ENCODE results near the gene CCDC180. TPM values are rescaled to one million over a fixed set of nuclear protein-coding genes. Genes with fewer than 3 reads are reported as not detected.
A peak's percentile ranks its signal among the peaks of the same experiment; 100 is the strongest.
"Not testable (repeated sequence)": the region's sequence is repeated elsewhere in the genome, so short reads cannot be mapped to it uniquely, and the experiment has no call there.

CCDC180 gene
- total and polyA plus RNA-seq, 3 experiments from 2014 or later: 0.38 to 3.2 (median 1.6) TPM

DNA sequence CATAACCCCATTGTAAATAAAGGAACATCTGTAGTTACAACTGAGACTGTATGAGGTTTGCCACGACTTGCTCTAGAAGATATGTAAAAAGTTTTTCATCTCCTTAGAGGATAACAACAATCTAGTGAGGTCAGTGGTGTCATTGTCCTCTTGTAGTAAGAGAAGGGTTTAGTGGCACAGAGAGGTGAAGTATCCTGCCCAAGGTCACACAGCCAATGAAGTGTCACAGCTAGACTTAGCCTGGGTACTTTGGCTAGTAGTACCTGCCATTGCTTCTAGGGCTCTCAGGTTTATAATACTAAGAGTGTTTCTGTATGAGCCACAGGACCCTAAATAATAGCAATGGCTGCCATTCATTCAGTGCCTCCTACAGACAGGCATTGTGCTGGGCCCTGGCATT is 13.8 kb downstream of the CCDC180 start:
- CTCF ChIA-PET: no interaction called here
- H3K4me1 ChIP-seq (ENCODE audit: insufficient read depth, low read length): no peaks in the 10 kb centered on the region
- POLR2A ChIA-PET: no interaction called here
- Mint-ChIP-seq H3K27ac (no peak overlapping the region), H3K27me3 (no peaks in the 10 kb centered on the region), H3K36me3 (peaks cover 0 to 87% (median 25%) of the 10 kb centered on the region in 3 donors), H3K9me3 (no peaks in the 10 kb centered on the region), H3K4me1 (peaks cover 5 to 12% (median 10%) of the 10 kb centered on the region in 3 donors), H3K4me3 (no peak overlapping the region)
- DNase-seq: no peak
- peaks cover 3% of the 10 kb centered on the region for H3K36me3 ChIP-seq (ENCODE audit: insufficient read depth, low read length)
- no peaks in the 10 kb centered on the region for H3K27me3 ChIP-seq (ENCODE audit: insufficient read depth, low read length, poor library complexity, severe bottlenecking)
- no peak overlapping the region for H3K4me3 ChIP-seq (ENCODE audit: low read length)
- H3K9me3 ChIP-seq (ENCODE audit: low read length): no peaks in the 10 kb centered on the region
- H3K27ac ChIP-seq (ENCODE audit: low read depth, low read length): no peak overlapping the region

DNA sequence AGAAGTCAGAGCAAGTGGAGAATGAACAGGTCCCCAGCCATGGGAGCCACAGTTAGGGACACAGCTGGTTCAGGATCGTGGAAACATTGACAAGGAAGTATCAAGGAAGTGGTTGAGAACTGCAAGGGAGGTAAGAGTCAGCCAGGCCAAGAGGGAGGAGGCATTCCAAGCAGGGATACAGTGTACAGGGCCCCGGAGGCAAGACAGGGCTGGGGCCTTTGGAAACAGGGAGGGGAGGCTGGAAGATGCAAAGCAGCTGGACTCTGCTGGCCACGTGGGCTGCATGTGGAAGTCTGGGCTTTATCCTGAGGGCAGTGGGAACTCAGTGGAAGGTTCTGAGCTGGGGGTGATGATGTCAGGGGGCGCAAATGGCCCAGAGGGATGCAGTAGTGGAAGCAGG is 14.2 kb downstream of the CCDC180 start:
- CTCF ChIA-PET: no interaction called here
- no peak overlapping the region for H3K4me3 Mint-ChIP-seq
- no peak overlapping the region for H3K4me3 ChIP-seq (ENCODE audit: low read length)
- H3K36me3 ChIP-seq (ENCODE audit: insufficient read depth, low read length): peaks cover 3% of the 10 kb centered on the region
- peak overlapping the region in 1 of 8 donors; percentile 15 for H3K27ac Mint-ChIP-seq
- no peak overlapping the region for H3K27ac ChIP-seq (ENCODE audit: low read depth, low read length)
- POLR2A ChIA-PET: no interaction called here
- no peaks in the 10 kb centered on the region for H3K27me3 Mint-ChIP-seq
- H3K9me3 ChIP-seq (ENCODE audit: low read length): no peaks in the 10 kb centered on the region
- DNase-seq: no peak
- peaks cover 5 to 12% (median 10%) of the 10 kb centered on the region in 3 donors for H3K4me1 Mint-ChIP-seq
- peaks cover 0 to 87% (median 25%) of the 10 kb centered on the region in 3 donors for H3K36me3 Mint-ChIP-seq
- no peaks in the 10 kb centered on the region for H3K27me3 ChIP-seq (ENCODE audit: insufficient read depth, low read length, poor library complexity, severe bottlenecking)
- no peaks in the 10 kb centered on the region for H3K9me3 Mint-ChIP-seq
- H3K4me1 ChIP-seq (ENCODE audit: insufficient read depth, low read length): no peaks in the 10 kb centered on the region

DNA sequence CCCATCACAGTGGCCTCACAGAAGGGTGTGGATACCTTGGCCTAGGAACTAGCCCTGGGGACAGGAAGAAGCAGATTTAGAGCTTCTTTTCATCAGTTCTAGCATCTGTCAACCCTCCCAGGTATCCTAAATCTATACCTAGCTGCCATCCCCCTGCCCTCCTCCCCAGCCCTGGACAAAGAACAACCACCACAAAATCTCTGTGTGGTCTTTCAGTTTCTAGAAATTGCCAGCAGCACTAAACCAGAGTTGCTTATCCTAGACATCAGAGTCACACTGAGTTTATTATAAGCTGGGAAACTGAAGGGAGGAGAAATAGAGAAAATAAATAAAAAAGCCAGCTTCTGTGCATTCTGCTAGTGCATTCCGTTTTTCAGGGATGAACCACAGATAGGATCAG is 14.6 kb downstream of the CCDC180 start:
- Mint-ChIP-seq H3K36me3 (peaks cover 0 to 84% (median 25%) of the 10 kb centered on the region in 3 donors), H3K27me3 (no peaks in the 10 kb centered on the region), H3K27ac (no peak overlapping the region), H3K4me3 (no peak overlapping the region), H3K4me1 (peaks cover 5 to 12% (median 10%) of the 10 kb centered on the region in 3 donors), H3K9me3 (no peaks in the 10 kb centered on the region)
- POLR2A ChIA-PET: no interaction called here
- H3K27me3 ChIP-seq (ENCODE audit: insufficient read depth, low read length, poor library complexity, severe bottlenecking): no peaks in the 10 kb centered on the region
- CTCF ChIA-PET: no interaction called here
- no peak overlapping the region for H3K4me3 ChIP-seq (ENCODE audit: low read length)
- H3K36me3 ChIP-seq (ENCODE audit: insufficient read depth, low read length): peaks cover 3% of the 10 kb centered on the region
- H3K27ac ChIP-seq (ENCODE audit: low read depth, low read length): no peak overlapping the region
- H3K9me3 ChIP-seq (ENCODE audit: low read length): no peaks in the 10 kb centered on the region
- no peaks in the 10 kb centered on the region for H3K4me1 ChIP-seq (ENCODE audit: insufficient read depth, low read length)
- DNase-seq: no peak

DNA sequence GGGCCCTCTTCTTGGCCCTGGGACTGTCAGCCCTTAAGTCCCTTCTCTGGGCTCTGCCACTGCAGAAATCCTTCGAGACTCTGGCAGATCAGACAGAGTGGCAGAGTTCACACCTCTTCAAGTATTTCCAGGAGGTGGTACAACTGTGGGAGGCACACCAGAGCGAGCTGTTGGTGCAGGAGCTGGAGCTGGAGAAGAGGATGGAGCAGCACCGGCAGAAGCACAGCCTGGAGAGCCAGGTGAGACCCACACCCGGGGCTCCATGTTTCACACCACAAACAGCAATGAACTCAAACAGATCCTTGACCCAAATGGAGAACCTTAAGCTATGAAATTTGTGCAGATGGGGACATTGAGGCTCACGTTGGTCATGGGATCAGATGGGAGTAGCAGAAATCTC is 17.5 kb downstream of the CCDC180 start:
- no peaks in the 10 kb centered on the region for H3K36me3 ChIP-seq (ENCODE audit: insufficient read depth, low read length)
- CTCF ChIA-PET: no interaction called here

DNA sequence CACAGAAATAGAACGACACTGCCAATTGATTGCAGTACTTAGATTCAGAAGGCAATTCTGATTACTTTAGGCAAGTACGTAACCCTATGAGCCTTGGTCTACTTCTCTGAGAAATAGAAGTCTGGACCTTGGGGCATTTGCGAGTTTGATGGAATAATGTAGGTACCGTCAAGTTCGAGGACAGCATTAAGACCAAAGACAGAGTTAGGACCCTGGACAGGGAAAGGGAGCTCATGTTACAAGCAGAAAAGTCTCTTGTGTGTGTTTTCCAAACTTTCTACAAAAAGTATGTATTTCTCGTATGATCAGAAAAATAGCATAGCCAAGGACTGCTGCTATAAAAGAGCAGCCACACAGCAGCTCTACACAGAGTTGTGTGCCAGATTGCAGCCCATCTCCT is 20.1 kb downstream of the CCDC180 start:
- H3K9me3 Mint-ChIP-seq: peaks cover 0 to 2% (median 0%) of the 10 kb centered on the region in 5 donors
- H3K36me3 Mint-ChIP-seq: peaks cover 20 to 59% (median 30%) of the 10 kb centered on the region in 3 donors
- H3K9me3 ChIP-seq (ENCODE audit: low read length): no peaks in the 10 kb centered on the region
- no peak for DNase-seq
- ChIA-PET CTCF (no interaction called here), POLR2A (no interaction called here)
- no peaks in the 10 kb centered on the region for H3K4me1 Mint-ChIP-seq
- no peak overlapping the region for H3K4me3 ChIP-seq (ENCODE audit: low read length)
- no peaks in the 10 kb centered on the region for H3K27me3 Mint-ChIP-seq
- H3K4me3 Mint-ChIP-seq: no peak overlapping the region
- H3K36me3 ChIP-seq (ENCODE audit: insufficient read depth, low read length): no peaks in the 10 kb centered on the region
- no peaks in the 10 kb centered on the region for H3K4me1 ChIP-seq (ENCODE audit: insufficient read depth, low read length)
- H3K27me3 ChIP-seq (ENCODE audit: insufficient read depth, low read length, poor library complexity, severe bottlenecking): no peaks in the 10 kb centered on the region
- no peak overlapping the region for H3K27ac Mint-ChIP-seq
- H3K27ac ChIP-seq (ENCODE audit: low read depth, low read length): no peak overlapping the region

More for the DNA sequence above, 17.5 kb downstream of the CCDC180 start:
- Mint-ChIP-seq H3K36me3 (peaks cover 6 to 75% (median 22%) of the 10 kb centered on the region in 3 donors), H3K4me3 (no peak overlapping the region), H3K27ac (peak overlapping the region in 1 of 8 donors; percentile 47), H3K4me1 (no peaks in the 10 kb centered on the region), H3K9me3 (no peaks in the 10 kb centered on the region), H3K27me3 (no peaks in the 10 kb centered on the region)
- Histone ChIP-seq H3K9me3 (ENCODE audit: low read length) (no peaks in the 10 kb centered on the region), H3K27me3 (ENCODE audit: insufficient read depth, low read length, poor library complexity, severe bottlenecking) (no peaks in the 10 kb centered on the region), H3K27ac (ENCODE audit: low read depth, low read length) (no peak overlapping the region), H3K4me3 (ENCODE audit: low read length) (no peak overlapping the region), H3K4me1 (ENCODE audit: insufficient read depth, low read length) (no peaks in the 10 kb centered on the region)
- no peak for DNase-seq
- POLR2A ChIA-PET: no interaction called here

- H3K4me3 ChIP-seq (ENCODE audit: low read length): no peak overlapping the region
- Mint-ChIP-seq H3K36me3 (peaks cover 29 to 57% (median 51%) of the 10 kb centered on the region in 3 donors), H3K9me3 (peaks cover 0 to 17% (median 9%) of the 10 kb centered on the region in 5 donors), H3K4me3 (no peak overlapping the region), H3K4me1 (no peaks in the 10 kb centered on the region), H3K27ac (no peak overlapping the region), H3K27me3 (no peaks in the 10 kb centered on the region)
- H3K36me3 ChIP-seq (ENCODE audit: insufficient read depth, low read length): no peaks in the 10 kb centered on the region
- H3K4me1 ChIP-seq (ENCODE audit: insufficient read depth, low read length): no peaks in the 10 kb centered on the region
- no peaks in the 10 kb centered on the region for H3K9me3 ChIP-seq (ENCODE audit: low read length)
- no peak for DNase-seq
- H3K27me3 ChIP-seq (ENCODE audit: insufficient read depth, low read length, poor library complexity, severe bottlenecking): no peaks in the 10 kb centered on the region
- H3K27ac ChIP-seq (ENCODE audit: low read depth, low read length): no peak overlapping the region
- POLR2A ChIA-PET: no interaction called here
- CTCF ChIA-PET: no interaction called here
Measured at GRCh38 chr9:97332993-97333392, 25.5 kb downstream of the CCDC180 start.

DNA sequence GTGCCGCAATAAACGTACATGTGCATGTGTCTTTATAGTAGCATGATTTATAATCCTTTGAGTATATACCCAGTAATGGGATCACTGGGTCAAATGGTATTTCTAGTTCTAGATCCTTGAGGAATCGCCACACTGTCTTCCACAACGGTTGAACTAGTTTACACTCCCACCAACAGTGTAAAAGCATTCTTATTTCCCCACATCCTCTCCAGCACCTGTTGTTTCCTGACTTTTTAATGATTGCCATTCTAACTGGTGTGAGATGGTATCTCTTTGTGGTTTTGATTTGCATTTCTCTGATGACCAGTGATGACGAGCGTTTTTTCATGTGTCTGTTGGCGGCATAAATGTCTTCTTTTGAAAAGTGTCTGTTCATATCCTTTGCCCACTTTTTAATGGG is 28.2 kb downstream of the CCDC180 start:
- H3K36me3 ChIP-seq (ENCODE audit: insufficient read depth, low read length); H3K27ac Mint-ChIP-seq; H3K27me3 ChIP-seq (ENCODE audit: insufficient read depth, low read length, poor library complexity, severe bottlenecking); H3K4me3 ChIP-seq (ENCODE audit: low read length); CTCF ChIA-PET; H3K27me3 Mint-ChIP-seq; H3K4me1 ChIP-seq (ENCODE audit: insufficient read depth, low read length); H3K4me1 Mint-ChIP-seq; H3K9me3 ChIP-seq (ENCODE audit: low read length); H3K27ac ChIP-seq (ENCODE audit: low read depth, low read length); H3K4me3 Mint-ChIP-seq; POLR2A ChIA-PET; DNase-seq: not testable (repeated sequence)
- H3K9me3 Mint-ChIP-seq: peaks cover 0 to 24% (median 13%) of the 10 kb centered on the region in 5 donors
- peaks cover 24 to 65% (median 47%) of the 10 kb centered on the region in 3 donors for H3K36me3 Mint-ChIP-seq

GRCh38 chr9:97348871-97349270 is 41.4 kb downstream of the CCDC180 start:
- Histone ChIP-seq H3K36me3 (ENCODE audit: insufficient read depth, low read length) (no peaks in the 10 kb centered on the region), H3K27ac (ENCODE audit: low read depth, low read length) (no peak overlapping the region), H3K9me3 (ENCODE audit: low read length) (no peaks in the 10 kb centered on the region), H3K4me3 (ENCODE audit: low read length) (no peak overlapping the region), H3K27me3 (ENCODE audit: insufficient read depth, low read length, poor library complexity, severe bottlenecking) (no peaks in the 10 kb centered on the region), H3K4me1 (ENCODE audit: insufficient read depth, low read length) (no peaks in the 10 kb centered on the region)
- ChIA-PET CTCF (no interaction called here), POLR2A (no interaction called here)
- no peaks in the 10 kb centered on the region for H3K9me3 Mint-ChIP-seq
- peak overlapping the region in 1 of 8 donors; percentile 47 for H3K27ac Mint-ChIP-seq
- no peak for DNase-seq
- H3K4me3 Mint-ChIP-seq: no peak overlapping the region
- H3K27me3 Mint-ChIP-seq: peaks cover 0 to 1% of the 10 kb centered on the region in 2 donors
- peaks cover 21 to 43% (median 28%) of the 10 kb centered on the region in 3 donors for H3K36me3 Mint-ChIP-seq
- peaks cover 0 to 6% (median 0%) of the 10 kb centered on the region in 3 donors for H3K4me1 Mint-ChIP-seq

DNA sequence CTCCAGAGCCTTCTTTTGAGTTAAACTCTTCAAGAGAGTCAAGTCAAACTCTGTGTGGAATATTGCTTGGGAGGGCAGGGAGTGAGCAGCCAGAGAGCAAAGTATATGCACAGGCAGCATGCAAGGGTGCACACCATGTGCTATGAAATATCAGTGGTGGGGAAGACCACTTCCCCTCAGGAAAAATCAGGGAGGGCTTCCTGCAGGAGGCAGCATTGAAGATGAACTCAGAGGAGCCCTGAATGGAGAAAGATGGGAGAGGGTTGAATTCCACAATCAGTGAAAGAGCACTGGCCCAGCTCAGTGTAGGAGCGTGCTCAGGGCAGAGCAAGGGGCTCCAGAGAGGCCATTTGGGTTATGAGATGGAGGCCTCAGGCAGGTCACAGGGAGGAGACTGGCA is 41.9 kb downstream of the CCDC180 start:
- H3K27ac ChIP-seq (ENCODE audit: low read depth, low read length): no peak overlapping the region
- peaks cover 15 to 40% (median 23%) of the 10 kb centered on the region in 3 donors for H3K36me3 Mint-ChIP-seq
- no peaks in the 10 kb centered on the region for H3K9me3 ChIP-seq (ENCODE audit: low read length)
- DNase-seq: no peak
- CTCF ChIA-PET: no interaction called here
- no peak overlapping the region for H3K4me3 Mint-ChIP-seq
- no peak overlapping the region for H3K4me3 ChIP-seq (ENCODE audit: low read length)
- H3K27me3 Mint-ChIP-seq: peaks cover 0 to 1% of the 10 kb centered on the region in 2 donors
- no peak overlapping the region for H3K27ac Mint-ChIP-seq
- POLR2A ChIA-PET: no interaction called here
- no peaks in the 10 kb centered on the region for H3K9me3 Mint-ChIP-seq
- H3K27me3 ChIP-seq (ENCODE audit: insufficient read depth, low read length, poor library complexity, severe bottlenecking): no peaks in the 10 kb centered on the region
- H3K4me1 ChIP-seq (ENCODE audit: insufficient read depth, low read length): no peaks in the 10 kb centered on the region
- H3K4me1 Mint-ChIP-seq: peaks cover 0 to 6% (median 0%) of the 10 kb centered on the region in 3 donors
- H3K36me3 ChIP-seq (ENCODE audit: insufficient read depth, low read length): no peaks in the 10 kb centered on the region

All from CD8-positive, alpha-beta memory T cell (primary cell).